Measurements from ENCODE around the gene ZNF92. TPM values are rescaled to one million over a fixed set of nuclear protein-coding genes. Genes with fewer than 3 reads are reported as not detected.

Gene ZNF92
- total RNA-seq, 1 donor from 2014 or later, result 24.1 TPM

- DNase-seq (ENCODE audit: low spot score, unreplicated experiment), result no peak
- Mint-ChIP-seq H3K4me3 (ENCODE audit: low read depth) (no peak overlapping the region), H3K27ac (no peak overlapping the region), H3K27me3 (peaks cover 4% of the 10 kb centered on the region), H3K9me3 (ENCODE audit: low read depth) (peaks cover 37% of the 10 kb centered on the region), H3K4me1 (ENCODE audit: low read depth) (no peaks in the 10 kb centered on the region), H3K36me3 (ENCODE audit: insufficient read depth) (peaks cover 3% of the 10 kb centered on the region)
- no peak for TF ChIP-seq CTCF (IDR thresholded peaks at IDR 0.05; ENCODE audit: unreplicated experiment)
Observed at GRCh38 chr7:65429642-65430343, 56.1 kb downstream of the ZNF92 start.

- no peak for DNase-seq (ENCODE audit: low spot score, unreplicated experiment)
- Mint-ChIP-seq H3K4me3 (ENCODE audit: low read depth) (no peak overlapping the region), H3K36me3 (ENCODE audit: insufficient read depth) (peaks cover 3% of the 10 kb centered on the region), H3K27me3 (peaks cover 4% of the 10 kb centered on the region), H3K9me3 (ENCODE audit: low read depth) (peaks cover 30% of the 10 kb centered on the region), H3K4me1 (ENCODE audit: low read depth) (no peaks in the 10 kb centered on the region), H3K27ac (no peak overlapping the region)
- TF ChIP-seq CTCF (IDR thresholded peaks at IDR 0.05; ENCODE audit: unreplicated experiment), result no peak
Observed at GRCh38 chr7:65430344-65431186, 56.9 kb downstream of the ZNF92 start.

- DNase-seq (ENCODE audit: low spot score, unreplicated experiment), result no peak
- Mint-ChIP-seq H3K36me3 (ENCODE audit: insufficient read depth) (no peaks in the 10 kb centered on the region), H3K27me3 (peaks cover 4% of the 10 kb centered on the region), H3K4me1 (ENCODE audit: low read depth) (no peaks in the 10 kb centered on the region), H3K4me3 (ENCODE audit: low read depth) (no peak overlapping the region), H3K9me3 (ENCODE audit: low read depth) (peaks cover 4% of the 10 kb centered on the region), H3K27ac (no peak overlapping the region)
- TF ChIP-seq CTCF (IDR thresholded peaks at IDR 0.05; ENCODE audit: unreplicated experiment), result no peak
Observed at GRCh38 chr7:65434307-65434706, 60.7 kb downstream of the ZNF92 start.

GRCh38 chr7:65436163-65436562 is 62.5 kb downstream of the ZNF92 start:
- H3K27ac Mint-ChIP-seq, result no peak overlapping the region
- no peak for TF ChIP-seq CTCF (IDR thresholded peaks at IDR 0.05; ENCODE audit: unreplicated experiment)
- no peaks in the 10 kb centered on the region for H3K4me1 Mint-ChIP-seq (ENCODE audit: low read depth)
- H3K4me3 Mint-ChIP-seq (ENCODE audit: low read depth), result no peak overlapping the region
- peaks cover 3% of the 10 kb centered on the region for H3K9me3 Mint-ChIP-seq (ENCODE audit: low read depth)
- no peaks in the 10 kb centered on the region for H3K36me3 Mint-ChIP-seq (ENCODE audit: insufficient read depth)
- no peak for DNase-seq (ENCODE audit: low spot score, unreplicated experiment)
- peaks cover 4% of the 10 kb centered on the region for H3K27me3 Mint-ChIP-seq

GRCh38 chr7:65438598-65438997 is 64.9 kb downstream of the ZNF92 start:
- DNase-seq (ENCODE audit: low spot score, unreplicated experiment), result no peak
- no peak for TF ChIP-seq CTCF (IDR thresholded peaks at IDR 0.05; ENCODE audit: unreplicated experiment)
- H3K4me3 Mint-ChIP-seq (ENCODE audit: low read depth), result no peak overlapping the region
- H3K27ac Mint-ChIP-seq, result no peak overlapping the region
- peaks cover 4% of the 10 kb centered on the region for H3K27me3 Mint-ChIP-seq
- H3K36me3 Mint-ChIP-seq (ENCODE audit: insufficient read depth), result no peaks in the 10 kb centered on the region
- no peaks in the 10 kb centered on the region for H3K4me1 Mint-ChIP-seq (ENCODE audit: low read depth)
- H3K9me3 Mint-ChIP-seq (ENCODE audit: low read depth), result no peaks in the 10 kb centered on the region
